HK-2 (cell line): Measurements from ENCODE around the gene SMOC2.

Experiments used
- DNase-seq: peaks from one replicate; pipeline ENCODE4 v3.0.0-alpha.2; 2018; ENCODE audit not compliant: unreplicated experiment

The SMOC2 gene

DNA sequence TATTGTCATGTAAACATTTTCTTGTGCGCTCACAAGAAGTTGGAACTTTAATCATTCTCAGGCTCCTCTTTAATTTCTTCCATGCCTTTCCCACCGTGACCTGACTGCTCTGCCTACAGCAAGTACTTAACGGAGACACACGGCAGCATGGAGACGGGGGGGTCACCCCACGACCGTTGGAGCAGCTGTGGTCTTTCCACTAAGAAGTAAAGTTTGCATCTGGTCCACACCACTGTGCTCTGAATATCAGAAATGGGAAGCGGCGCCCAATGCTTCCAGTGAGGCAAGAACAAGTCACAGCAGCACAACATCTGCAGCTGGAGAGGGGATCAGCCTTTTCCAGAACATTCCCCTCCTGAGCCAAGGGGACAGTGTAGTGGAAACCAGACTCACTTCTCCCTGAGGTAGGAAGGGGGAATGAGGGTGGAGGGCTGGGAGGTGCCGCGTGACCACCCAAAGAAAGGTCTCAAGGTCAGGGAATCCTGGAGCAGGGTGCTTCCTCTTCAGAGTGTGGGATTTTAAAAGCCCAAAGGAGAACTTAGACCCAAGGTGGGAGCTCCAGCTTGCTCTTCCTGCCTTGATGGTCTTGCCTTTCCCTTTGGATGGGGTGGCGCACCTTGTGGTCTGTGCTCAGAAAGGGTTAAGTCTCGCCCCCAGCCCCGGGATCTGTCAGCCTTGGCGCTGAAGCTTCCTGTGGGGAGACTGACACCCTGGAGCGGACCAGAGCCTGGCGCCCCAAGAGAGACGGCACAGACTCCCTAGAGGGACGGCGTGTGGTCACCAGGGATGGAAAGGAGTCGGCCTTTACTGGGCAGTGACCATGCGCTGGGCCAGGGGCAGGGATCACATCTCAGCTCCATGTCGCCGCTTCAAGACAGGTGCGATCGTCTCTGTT, 25.6 kb upstream of the SMOC2 start:
- DNase-seq = no peak

DNA sequence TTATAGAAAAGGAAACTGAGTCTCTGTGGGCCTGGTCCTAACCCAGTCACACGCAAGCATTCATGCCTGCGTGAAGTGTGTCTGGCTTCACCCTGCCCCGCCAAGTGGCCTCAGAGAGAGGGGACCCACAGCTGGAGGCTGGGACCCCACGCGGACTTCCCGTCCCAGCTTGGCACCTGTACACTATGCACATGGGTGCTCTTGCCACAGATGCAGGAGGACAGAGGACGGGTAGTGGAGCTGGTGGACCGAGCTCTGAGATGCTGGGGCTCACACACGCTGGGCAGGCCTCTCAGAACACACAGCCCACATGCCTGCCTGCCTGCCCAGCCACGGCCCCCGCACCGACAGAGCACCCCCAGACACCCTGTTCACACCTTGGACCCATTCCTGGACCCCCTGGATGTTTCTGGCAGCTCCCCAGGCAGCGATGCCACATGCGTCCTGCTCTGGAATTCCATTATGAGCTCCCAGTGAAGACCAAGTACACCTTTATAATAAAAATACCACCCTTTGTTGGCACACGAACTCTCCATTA, 24.9 kb upstream of the SMOC2 start:
- no peak for DNase-seq

DNA sequence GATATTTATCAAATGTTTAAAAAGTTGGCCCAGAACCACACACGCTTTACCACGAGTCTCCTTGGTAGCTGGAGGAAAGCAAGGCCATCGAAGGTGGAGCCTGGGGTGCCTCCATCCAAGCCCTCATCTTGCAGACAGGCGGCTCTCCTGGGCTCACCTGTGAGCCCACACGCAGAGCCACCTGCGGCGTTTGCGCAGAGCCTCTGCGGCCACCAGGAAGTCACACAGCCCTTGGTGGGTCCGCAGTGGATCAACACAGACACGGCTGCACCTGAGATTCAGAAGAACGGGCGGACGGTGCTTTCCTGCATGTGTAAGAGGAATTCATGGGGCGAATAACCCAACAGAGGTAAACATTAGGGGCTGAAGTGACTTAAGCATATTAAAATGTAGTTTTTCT, 24.5 kb upstream of the SMOC2 start:
- no peak for DNase-seq

DNA sequence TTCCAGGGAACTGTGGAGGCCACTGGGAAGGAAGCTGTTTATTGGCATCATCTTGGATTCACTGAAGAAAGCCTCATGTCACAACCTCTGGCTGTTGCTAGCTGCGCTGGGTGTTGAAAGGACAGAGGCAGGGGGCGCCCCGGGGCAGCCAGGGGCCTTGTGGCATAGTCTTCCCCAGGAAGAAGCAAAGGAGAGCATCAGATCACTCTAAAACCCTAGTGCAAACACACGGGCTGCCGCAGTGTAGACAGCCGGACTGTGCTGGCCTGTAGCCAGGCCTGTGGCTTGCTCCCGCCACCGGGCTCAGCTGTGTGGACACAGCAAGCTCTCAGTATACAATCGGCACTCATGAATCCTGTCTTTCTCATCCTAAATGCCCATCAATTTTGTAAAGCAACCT, 23.8 kb upstream of the SMOC2 start:
- DNase-seq = no peak

GRCh38 chr6:168417679-168418557, 23.1 kb upstream of the SMOC2 start:
- DNase-seq = no peak

DNA sequence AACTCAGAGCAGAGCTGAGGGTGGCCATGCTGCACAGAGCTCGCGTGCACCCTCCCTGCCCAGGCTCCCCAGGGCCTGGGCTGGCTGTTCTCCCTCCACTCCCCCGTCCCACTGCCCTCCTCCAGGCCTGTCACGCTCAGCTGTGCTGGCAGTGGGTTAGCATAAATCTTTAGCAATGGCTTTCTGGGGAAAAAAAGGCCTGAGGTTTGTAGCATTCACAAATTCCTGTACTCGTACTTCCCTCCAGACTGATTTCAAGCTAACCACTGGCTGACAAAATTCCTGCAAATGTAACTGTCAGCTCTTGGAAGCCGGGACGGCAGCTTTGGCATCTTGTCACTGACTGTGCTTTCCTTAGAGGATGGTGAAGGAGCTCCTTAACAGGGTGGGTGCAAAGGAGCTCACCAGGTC, 22.3 kb upstream of the SMOC2 start:
- DNase-seq = no peak

GRCh38 chr6:168419569-168419968, 21.4 kb upstream of the SMOC2 start:
- no peak for DNase-seq

- DNase-seq = no peak
Observed at GRCh38 chr6:168420084-168420483, 20.9 kb upstream of the SMOC2 start.

DNA sequence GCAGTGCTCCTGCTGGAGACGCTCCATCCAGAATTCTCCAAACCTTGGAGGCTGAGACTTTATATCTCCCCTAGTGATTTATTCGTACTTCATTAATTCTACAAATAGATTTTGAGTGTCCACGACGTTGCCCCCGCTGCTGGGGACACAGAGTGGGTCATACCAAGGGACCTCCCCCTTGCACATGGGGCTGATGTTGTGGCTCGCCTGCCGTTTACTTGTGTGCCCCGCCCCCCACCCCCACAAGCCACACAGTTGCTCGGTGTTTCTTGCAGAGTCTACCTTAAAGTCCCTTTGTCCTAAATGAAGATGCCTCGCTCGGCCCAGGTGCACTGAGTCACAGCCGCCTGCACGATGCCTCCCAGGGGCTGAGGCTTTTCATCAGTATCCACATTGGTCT, 20.3 kb upstream of the SMOC2 start:
- DNase-seq = no peak

- DNase-seq = no peak
Observed at GRCh38 chr6:168427184-168427583, 13.8 kb upstream of the SMOC2 start.

GRCh38 chr6:168428052-168428826, 12.7 kb upstream of the SMOC2 start:
- DNase-seq = no peak

- DNase-seq = no peak
Observed at GRCh38 chr6:168428863-168429262, 12.1 kb upstream of the SMOC2 start.

DNA sequence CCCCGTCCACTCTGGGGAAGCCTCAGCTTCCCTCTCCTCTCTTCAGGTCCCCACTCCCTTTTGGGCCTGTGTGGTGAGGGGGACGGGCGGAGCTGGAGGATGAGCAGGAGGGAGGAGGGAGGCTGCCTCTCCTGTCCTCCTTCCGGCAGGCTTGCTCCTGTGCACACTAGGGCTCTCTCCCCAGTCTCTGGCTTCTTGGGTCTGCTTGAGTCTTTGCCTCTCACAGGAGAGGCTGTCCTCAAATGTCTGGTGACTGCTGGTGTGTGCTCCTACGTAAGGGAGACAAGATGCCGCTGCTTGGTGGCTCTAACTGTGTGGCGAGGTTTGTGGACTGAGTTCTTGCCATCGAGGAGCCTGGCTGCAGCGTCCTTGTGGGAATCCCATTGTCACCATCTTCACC, 8.8 kb upstream of the SMOC2 start:
- no peak for DNase-seq

GRCh38 chr6:168433898-168434297, 7.1 kb upstream of the SMOC2 start:
- no peak for DNase-seq

- DNase-seq = no peak
Observed at GRCh38 chr6:168434505-168434904, 6.5 kb upstream of the SMOC2 start.

GRCh38 chr6:168437751-168438150, 3.2 kb upstream of the SMOC2 start:
- DNase-seq = no peak

- DNase-seq = no peak
Observed at GRCh38 chr6:168438783-168439520, 2.0 kb upstream of the SMOC2 start.

- DNase-seq = no peak
Observed at GRCh38 chr6:168439794-168440450, 1.1 kb upstream of the SMOC2 start.

GRCh38 chr6:168441434-168442391, 729 bp downstream of the SMOC2 start:
- no peak for DNase-seq
